Loucy (cell line): ENCODE measurements around the gene GSTA3.

Experiments used
- EZH2phosphoT487 ChIP-seq: fragments of 200-600 bp; IDR thresholded peaks from 2 replicates; pipeline ENCODE4 v1.6.1; 2018; ENCODE audit warnings: antibody characterized with exemption, mild to moderate bottlenecking, moderate library complexity, borderline replicate concordance
- TF ChIP-seq, protein P1 (sequence below): fragments of 200-600 bp; sonication (generic); conservative IDR thresholded peaks from 2 replicates; pipeline ENCODE4 v1.5.1; 2014; ENCODE audit warnings: mild to moderate bottlenecking, antibody characterized with exemption, low read length

DNA sequence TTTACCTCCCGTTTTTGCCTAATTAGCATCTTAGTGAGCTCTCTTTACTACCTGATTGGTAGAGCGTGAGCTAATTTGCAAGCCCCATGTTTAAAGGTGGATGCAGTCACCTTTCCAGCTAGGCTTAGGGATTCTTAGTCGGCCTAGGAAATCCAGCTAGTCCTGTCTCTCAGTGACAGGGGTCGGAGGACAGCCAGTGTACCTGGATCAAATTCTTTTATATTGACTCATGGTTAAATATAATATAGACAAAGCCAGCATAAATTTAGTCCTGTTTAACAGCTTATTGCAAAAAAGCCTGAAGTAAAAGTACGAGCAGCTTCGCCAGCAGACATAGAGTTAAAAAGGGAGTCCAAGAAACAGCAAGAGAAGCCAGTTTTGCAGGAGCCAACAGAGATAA, 12.2 kb upstream of the GSTA3 start:
- TF ChIP-seq, protein P1, sequence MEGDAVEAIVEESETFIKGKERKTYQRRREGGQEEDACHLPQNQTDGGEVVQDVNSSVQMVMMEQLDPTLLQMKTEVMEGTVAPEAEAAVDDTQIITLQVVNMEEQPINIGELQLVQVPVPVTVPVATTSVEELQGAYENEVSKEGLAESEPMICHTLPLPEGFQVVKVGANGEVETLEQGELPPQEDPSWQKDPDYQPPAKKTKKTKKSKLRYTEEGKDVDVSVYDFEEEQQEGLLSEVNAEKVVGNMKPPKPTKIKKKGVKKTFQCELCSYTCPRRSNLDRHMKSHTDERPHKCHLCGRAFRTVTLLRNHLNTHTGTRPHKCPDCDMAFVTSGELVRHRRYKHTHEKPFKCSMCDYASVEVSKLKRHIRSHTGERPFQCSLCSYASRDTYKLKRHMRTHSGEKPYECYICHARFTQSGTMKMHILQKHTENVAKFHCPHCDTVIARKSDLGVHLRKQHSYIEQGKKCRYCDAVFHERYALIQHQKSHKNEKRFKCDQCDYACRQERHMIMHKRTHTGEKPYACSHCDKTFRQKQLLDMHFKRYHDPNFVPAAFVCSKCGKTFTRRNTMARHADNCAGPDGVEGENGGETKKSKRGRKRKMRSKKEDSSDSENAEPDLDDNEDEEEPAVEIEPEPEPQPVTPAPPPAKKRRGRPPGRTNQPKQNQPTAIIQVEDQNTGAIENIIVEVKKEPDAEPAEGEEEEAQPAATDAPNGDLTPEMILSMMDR, result no peak
- no peak for TF ChIP-seq EZH2phosphoT487
